Parathyroid adenoma (tissue), 2 donors: ENCODE results near the gene PRMT7.

Source experiments
- H2AFZ ChIP-seq: fragments of 300-600 bp; sonication (generic); one replicate; pipeline ENCODE4 v1.7.0; 2017; ENCODE audit warnings: antibody characterized with exemption, mild to moderate bottlenecking
- H3K27ac ChIP-seq: fragments of 300-600 bp; sonication (generic); one replicate; pipeline ENCODE4 v1.7.0; 2017
- H3K27me3 ChIP-seq: fragments of 300-600 bp; sonication (generic); one replicate; pipeline ENCODE4 v1.7.0; 2017; ENCODE audit warnings: low read length; ENCODE audit not compliant: control insufficient read depth, insufficient read depth
- H3K36me3 ChIP-seq: fragments of 300-600 bp; sonication (generic); one replicate; pipeline ENCODE4 v1.7.0; 2017; ENCODE audit warnings: low read length; ENCODE audit not compliant: control insufficient read depth, insufficient read depth
- H3K4me1 ChIP-seq: fragments of 300-600 bp; sonication (generic); one replicate; pipeline ENCODE4 v1.7.0; 2017; ENCODE audit warnings: control low read depth
- H3K4me2 ChIP-seq: fragments of 300-600 bp; sonication (generic); one replicate; pipeline ENCODE4 v1.7.0; 2017; ENCODE audit warnings: low read length
- H3K4me3 ChIP-seq: fragments of 300-600 bp; sonication (generic); one replicate; pipeline ENCODE4 v1.7.0; 2017; ENCODE audit warnings: low read depth, low read length
- H3K79me2 ChIP-seq: fragments of 300-600 bp; sonication (generic); one replicate; pipeline ENCODE4 v1.7.0; 2017; ENCODE audit warnings: control low read depth
- H3K9ac ChIP-seq: fragments of 300-600 bp; sonication (generic); one replicate; pipeline ENCODE4 v1.7.0; 2017; ENCODE audit warnings: mild to moderate bottlenecking
- H3K9me3 ChIP-seq: fragments of 300-600 bp; sonication (generic); one replicate; pipeline ENCODE4 v1.7.0; 2017; ENCODE audit warnings: low read length; ENCODE audit not compliant: control insufficient read depth
- TF ChIP-seq, protein P1 (sequence below): fragments of 300-600 bp; sonication (generic); IDR thresholded peaks from one replicate; pipeline ENCODE4 v1.7.0; 2017; ENCODE audit warnings: antibody characterized with exemption, mild to moderate bottlenecking
- donor health status: primary hyperparathyroidism.

PRMT7 gene

DNA sequence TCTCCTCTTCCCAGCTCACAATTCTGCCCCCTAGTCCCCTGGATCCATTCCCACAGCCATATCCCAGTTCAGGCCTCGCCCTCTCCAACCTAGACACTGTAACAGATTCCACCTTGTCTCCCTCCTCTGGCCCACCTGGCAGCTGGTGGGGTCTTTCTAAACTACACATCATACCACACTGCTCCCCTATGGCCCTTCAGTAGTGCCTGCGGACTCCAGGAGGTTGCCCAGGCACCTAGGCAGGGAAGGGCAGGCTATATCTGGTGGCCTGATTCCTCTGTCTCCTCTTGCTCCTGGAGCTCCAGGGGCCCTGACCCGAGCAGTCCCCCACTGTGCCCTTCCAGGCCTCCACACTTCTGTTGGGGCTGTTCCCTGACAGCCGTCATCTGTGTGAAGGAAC lies 73.0 kb downstream of the PRMT7 start:
- H3K9me3 ChIP-seq: no peaks in the 10 kb centered on the region
- TF ChIP-seq, protein P1, sequence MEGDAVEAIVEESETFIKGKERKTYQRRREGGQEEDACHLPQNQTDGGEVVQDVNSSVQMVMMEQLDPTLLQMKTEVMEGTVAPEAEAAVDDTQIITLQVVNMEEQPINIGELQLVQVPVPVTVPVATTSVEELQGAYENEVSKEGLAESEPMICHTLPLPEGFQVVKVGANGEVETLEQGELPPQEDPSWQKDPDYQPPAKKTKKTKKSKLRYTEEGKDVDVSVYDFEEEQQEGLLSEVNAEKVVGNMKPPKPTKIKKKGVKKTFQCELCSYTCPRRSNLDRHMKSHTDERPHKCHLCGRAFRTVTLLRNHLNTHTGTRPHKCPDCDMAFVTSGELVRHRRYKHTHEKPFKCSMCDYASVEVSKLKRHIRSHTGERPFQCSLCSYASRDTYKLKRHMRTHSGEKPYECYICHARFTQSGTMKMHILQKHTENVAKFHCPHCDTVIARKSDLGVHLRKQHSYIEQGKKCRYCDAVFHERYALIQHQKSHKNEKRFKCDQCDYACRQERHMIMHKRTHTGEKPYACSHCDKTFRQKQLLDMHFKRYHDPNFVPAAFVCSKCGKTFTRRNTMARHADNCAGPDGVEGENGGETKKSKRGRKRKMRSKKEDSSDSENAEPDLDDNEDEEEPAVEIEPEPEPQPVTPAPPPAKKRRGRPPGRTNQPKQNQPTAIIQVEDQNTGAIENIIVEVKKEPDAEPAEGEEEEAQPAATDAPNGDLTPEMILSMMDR: no peak
- no peak overlapping the region for H3K9ac ChIP-seq
- H3K4me2 ChIP-seq: no peak overlapping the region
- no peaks in the 10 kb centered on the region for H3K36me3 ChIP-seq
- no peak overlapping the region for H3K27ac ChIP-seq
- H3K79me2 ChIP-seq: no peaks in the 10 kb centered on the region
- peak overlapping the region; percentile 17 for H2AFZ ChIP-seq
- H3K4me3 ChIP-seq: no peak overlapping the region
- H3K4me1 ChIP-seq: peaks cover 35% of the 10 kb centered on the region
- H3K27me3 ChIP-seq: no peaks in the 10 kb centered on the region

DNA sequence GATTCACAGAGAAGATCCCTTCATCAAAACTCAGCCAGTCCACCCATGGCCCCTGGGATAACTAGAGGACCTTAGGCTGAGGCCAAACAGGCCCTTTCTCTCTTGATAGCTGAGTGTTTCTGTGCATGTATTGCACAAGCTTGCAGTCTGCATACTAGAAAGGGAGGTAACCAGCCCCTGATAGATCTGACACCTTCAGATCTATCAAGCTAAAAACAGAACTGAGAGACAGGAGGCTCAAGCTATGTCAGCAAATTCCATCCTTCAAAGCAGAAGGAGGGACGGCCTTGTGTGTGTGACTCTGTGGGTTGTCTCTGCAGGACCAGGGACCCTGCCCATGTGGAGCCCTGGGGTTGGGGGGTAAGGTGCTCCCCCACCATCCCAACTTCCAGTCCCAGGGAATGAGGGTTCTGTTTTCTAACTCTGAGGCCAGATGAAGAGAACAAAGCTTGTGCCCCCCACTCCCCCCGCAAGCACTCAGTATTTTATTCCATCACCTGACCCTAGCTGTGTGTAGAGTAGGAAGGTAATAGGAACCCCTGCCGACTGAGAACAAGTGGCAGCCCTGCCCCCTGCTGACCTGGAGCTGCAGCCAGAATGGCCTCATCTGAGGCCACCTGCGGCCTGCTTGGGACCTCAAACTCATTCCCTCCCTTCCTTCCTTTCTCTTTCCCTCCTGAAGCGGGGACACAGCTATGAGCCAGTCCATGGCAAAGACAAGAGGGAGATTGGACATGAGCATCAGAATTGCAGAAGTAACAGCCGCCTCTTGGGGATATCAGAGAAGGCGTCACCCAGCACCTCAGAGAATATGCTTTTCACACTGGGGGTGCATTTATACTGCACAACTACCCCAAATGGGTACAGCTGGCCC lies 73.7 kb downstream of the PRMT7 start:
- no peaks in the 10 kb centered on the region for H3K79me2 ChIP-seq
- H3K4me2 ChIP-seq: no peak overlapping the region
- no peaks in the 10 kb centered on the region for H3K9me3 ChIP-seq
- H3K36me3 ChIP-seq: no peaks in the 10 kb centered on the region
- no peak overlapping the region for H3K4me3 ChIP-seq
- no peak overlapping the region for H3K27ac ChIP-seq
- peaks cover 29% of the 10 kb centered on the region for H3K4me1 ChIP-seq
- no peak overlapping the region for H3K9ac ChIP-seq
- TF ChIP-seq, protein P1: no peak
- H3K27me3 ChIP-seq: no peaks in the 10 kb centered on the region
- H2AFZ ChIP-seq: peak overlapping the region; percentile 17

DNA sequence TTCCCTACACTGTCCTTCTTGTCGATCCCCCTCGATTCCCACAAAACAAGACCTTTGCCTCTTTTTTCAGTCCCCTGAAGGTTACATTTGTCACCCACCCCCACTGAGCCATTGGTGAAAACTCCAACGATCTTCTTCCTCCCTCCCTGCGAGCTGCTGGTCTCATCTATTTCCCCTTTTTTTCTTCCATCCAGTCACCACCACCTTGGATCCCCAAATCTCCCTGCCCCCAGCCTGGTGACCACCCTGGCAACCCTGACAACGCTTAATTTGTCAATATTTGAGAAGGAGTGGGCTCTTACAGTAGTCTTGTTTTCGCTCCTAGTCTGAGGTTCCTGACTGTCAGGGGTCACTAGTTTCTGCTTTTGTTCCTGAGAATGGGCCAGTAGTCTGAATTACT lies 74.6 kb downstream of the PRMT7 start:
- Histone ChIP-seq H3K36me3 (no peaks in the 10 kb centered on the region), H2AFZ (no peak overlapping the region), H3K79me2 (no peaks in the 10 kb centered on the region), H3K27ac (no peak overlapping the region), H3K4me3 (no peak overlapping the region), H3K27me3 (no peaks in the 10 kb centered on the region), H3K9me3 (no peaks in the 10 kb centered on the region), H3K4me2 (no peak overlapping the region), H3K9ac (no peak overlapping the region), H3K4me1 (peaks cover 20% of the 10 kb centered on the region)
- TF ChIP-seq, protein P1: no peak

DNA sequence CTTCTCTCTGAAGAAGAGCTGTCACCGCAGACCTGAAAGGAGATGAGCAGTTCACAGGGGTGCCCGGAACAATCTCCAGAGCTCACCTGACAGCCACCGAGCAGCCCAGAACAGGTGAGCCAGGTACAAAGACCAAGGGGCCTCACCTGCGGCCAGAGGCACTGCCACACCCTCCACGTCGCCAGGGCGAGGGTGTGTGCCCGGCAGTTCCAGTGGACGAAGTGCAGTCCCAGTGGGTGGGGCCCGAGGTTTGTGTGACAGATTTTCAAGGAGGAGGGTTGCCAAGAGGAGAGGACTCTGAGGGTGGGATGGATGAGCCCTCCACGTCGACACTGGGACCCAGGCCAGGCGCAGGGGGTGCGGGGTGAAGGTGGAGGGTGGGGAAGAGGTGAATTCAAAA lies 75.8 kb downstream of the PRMT7 start:
- no peak overlapping the region for H3K9ac ChIP-seq
- H3K4me3 ChIP-seq: no peak overlapping the region
- no peaks in the 10 kb centered on the region for H3K79me2 ChIP-seq
- no peak overlapping the region for H3K27ac ChIP-seq
- H3K9me3 ChIP-seq: no peaks in the 10 kb centered on the region
- no peak overlapping the region for H2AFZ ChIP-seq
- TF ChIP-seq, protein P1: no peak
- no peak overlapping the region for H3K4me2 ChIP-seq
- H3K36me3 ChIP-seq: no peaks in the 10 kb centered on the region
- no peaks in the 10 kb centered on the region for H3K27me3 ChIP-seq
- peaks cover 17% of the 10 kb centered on the region for H3K4me1 ChIP-seq

DNA sequence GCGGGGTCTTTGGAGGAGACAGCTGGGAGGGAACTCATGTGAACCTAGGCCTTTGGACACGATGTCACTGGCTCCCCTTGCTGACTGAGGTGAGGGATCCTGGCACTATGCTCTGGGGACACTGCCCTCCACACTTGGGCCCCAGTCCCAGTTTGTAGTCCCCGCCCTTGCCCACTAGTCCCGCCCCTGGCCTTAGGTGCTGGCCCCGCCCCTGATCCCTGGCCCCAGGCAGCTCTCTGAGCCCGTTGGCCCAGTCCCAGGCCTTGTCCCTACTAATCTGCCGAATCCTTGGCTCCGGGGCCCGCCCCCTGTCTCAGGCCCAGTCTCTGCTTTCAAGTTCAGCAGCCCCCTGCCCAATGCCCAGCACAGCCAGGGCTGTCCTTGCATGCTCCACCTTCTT lies 76.5 kb downstream of the PRMT7 start:
- H3K36me3 ChIP-seq: no peaks in the 10 kb centered on the region
- TF ChIP-seq, protein P1: no peak
- no peak overlapping the region for H3K27ac ChIP-seq
- no peaks in the 10 kb centered on the region for H3K27me3 ChIP-seq
- H3K9ac ChIP-seq: no peak overlapping the region
- no peak overlapping the region for H2AFZ ChIP-seq
- H3K4me2 ChIP-seq: no peak overlapping the region
- no peaks in the 10 kb centered on the region for H3K79me2 ChIP-seq
- no peak overlapping the region for H3K4me3 ChIP-seq
- H3K4me1 ChIP-seq: peaks cover 17% of the 10 kb centered on the region
- H3K9me3 ChIP-seq: no peaks in the 10 kb centered on the region
